Keratinocyte (primary cell): ENCODE results near the gene U2SURP.

Source experiments
- EZH2 ChIP-seq: IDR thresholded peaks from one replicate; pipeline ENCODE4 v1.6.1; 2012; ENCODE audit warnings: inconsistent platforms, mild to moderate bottlenecking, low read length, moderate library complexity
- TF ChIP-seq, protein P1 (sequence below), 3 experiments: IDR thresholded peaks in 1 of 3; conservative IDR thresholded peaks in 1 of 3; optimal IDR thresholded peaks in 1 of 3; 2 replicates in 2 of 3; 3 replicates in 1 of 3; pipeline versions ENCODE3 to v1.5.1; 2011; ENCODE audit warnings: low read length in 3 of 3, mild to moderate bottlenecking in 3 of 3, moderate library complexity in 2 of 3, control low read depth in 1 of 3, inconsistent platforms in 1 of 3; ENCODE audit not compliant: insufficient read depth in 2 of 3; ENCODE audit errors: extremely low read depth in 1 of 3

GRCh38 chr3:142983318-142983717 lies 18.1 kb upstream of the U2SURP start:
- TF ChIP-seq, protein P1, sequence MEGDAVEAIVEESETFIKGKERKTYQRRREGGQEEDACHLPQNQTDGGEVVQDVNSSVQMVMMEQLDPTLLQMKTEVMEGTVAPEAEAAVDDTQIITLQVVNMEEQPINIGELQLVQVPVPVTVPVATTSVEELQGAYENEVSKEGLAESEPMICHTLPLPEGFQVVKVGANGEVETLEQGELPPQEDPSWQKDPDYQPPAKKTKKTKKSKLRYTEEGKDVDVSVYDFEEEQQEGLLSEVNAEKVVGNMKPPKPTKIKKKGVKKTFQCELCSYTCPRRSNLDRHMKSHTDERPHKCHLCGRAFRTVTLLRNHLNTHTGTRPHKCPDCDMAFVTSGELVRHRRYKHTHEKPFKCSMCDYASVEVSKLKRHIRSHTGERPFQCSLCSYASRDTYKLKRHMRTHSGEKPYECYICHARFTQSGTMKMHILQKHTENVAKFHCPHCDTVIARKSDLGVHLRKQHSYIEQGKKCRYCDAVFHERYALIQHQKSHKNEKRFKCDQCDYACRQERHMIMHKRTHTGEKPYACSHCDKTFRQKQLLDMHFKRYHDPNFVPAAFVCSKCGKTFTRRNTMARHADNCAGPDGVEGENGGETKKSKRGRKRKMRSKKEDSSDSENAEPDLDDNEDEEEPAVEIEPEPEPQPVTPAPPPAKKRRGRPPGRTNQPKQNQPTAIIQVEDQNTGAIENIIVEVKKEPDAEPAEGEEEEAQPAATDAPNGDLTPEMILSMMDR (optimal IDR thresholded peaks at IDR 0.05 in 1 of 3, IDR thresholded peaks at IDR 0.05 in 1 of 3, conservative IDR thresholded peaks at IDR 0.05 in 1 of 3; ENCODE audit: extremely low read depth in 1 of 3, insufficient read depth in 2 of 3, low read length in 3 of 3) = no peak
- TF ChIP-seq EZH2 = no peak
